H9 (cell line): ENCODE data around the gene RAET1L. TPM values are rescaled to one million over a fixed set of nuclear protein-coding genes. Genes with fewer than 3 reads are reported as not detected.
"Not testable (repeated sequence)": the region's sequence is repeated elsewhere in the genome, so short reads cannot be mapped to it uniquely, and the experiment has no call there.

Source experiments
- DNase-seq: peaks from one replicate; pipeline ENCODE4 v3.0.0-alpha.2; 2017
- H2AFZ ChIP-seq: one replicate; pipeline ENCODE4 v1.6.1; 2013; ENCODE audit warnings: mild to moderate bottlenecking, low read length, control low read depth, moderate library complexity
- H2AK5ac ChIP-seq: 2 replicates; pipeline ENCODE4 v1.6.1; 2013; ENCODE audit warnings: low read length, control low read depth, mixed read lengths; ENCODE audit not compliant: insufficient read length
- H2BK120ac ChIP-seq: one replicate; pipeline ENCODE4 v1.6.1; 2013; ENCODE audit warnings: low read depth, mild to moderate bottlenecking, low read length, control low read depth, inconsistent platforms; ENCODE audit not compliant: poor library complexity, severe bottlenecking
- H2BK12ac ChIP-seq: 2 replicates; pipeline ENCODE4 v1.6.1; 2013; ENCODE audit warnings: low read length, control low read depth, mixed read lengths, low read depth; ENCODE audit not compliant: insufficient read length
- H2BK15ac ChIP-seq: 2 replicates; pipeline ENCODE4 v1.6.1; 2013; ENCODE audit warnings: low read depth, low read length, control low read depth
- H2BK20ac ChIP-seq: one replicate; pipeline ENCODE4 v1.6.1; 2013; ENCODE audit warnings: low read depth, mild to moderate bottlenecking, low read length, control low read depth, inconsistent platforms; ENCODE audit not compliant: poor library complexity, severe bottlenecking
- H2BK5ac ChIP-seq: 2 replicates; pipeline ENCODE4 v1.6.1; 2013; ENCODE audit warnings: low read length, control low read depth, mixed read lengths; ENCODE audit not compliant: insufficient read length
- H3K14ac ChIP-seq: 2 replicates; pipeline ENCODE4 v1.6.1; 2013; ENCODE audit warnings: low read length, control low read depth; ENCODE audit not compliant: insufficient read depth
- H3K18ac ChIP-seq: 2 replicates; pipeline ENCODE4 v1.6.1; 2013; ENCODE audit warnings: low read depth, mild to moderate bottlenecking, mixed read lengths, low read length, control low read depth; ENCODE audit not compliant: insufficient read length
- H3K23ac ChIP-seq: 2 replicates; pipeline ENCODE4 v1.6.1; 2013; ENCODE audit warnings: low read length, control low read depth, mixed read lengths, low read depth; ENCODE audit not compliant: insufficient read length
- H3K23me2 ChIP-seq: 2 replicates; pipeline ENCODE4 v1.6.1; 2013; ENCODE audit warnings: low read depth, mild to moderate bottlenecking, mixed read lengths, low read length, control low read depth; ENCODE audit not compliant: insufficient read length, poor library complexity, severe bottlenecking
- H3K27ac ChIP-seq: 2 replicates; pipeline ENCODE4 v1.5.1; 2013; ENCODE audit warnings: low read length, control low read depth, mixed read lengths, low read depth; ENCODE audit not compliant: insufficient read length
- H3K27me3 ChIP-seq: 2 replicates; pipeline ENCODE4 v1.6.1; 2013; ENCODE audit warnings: low read length, control low read depth, inconsistent platforms; ENCODE audit not compliant: insufficient read depth
- H3K4ac ChIP-seq: 2 replicates; pipeline ENCODE4 v1.6.1; 2013; ENCODE audit warnings: low read depth, mild to moderate bottlenecking, control low read depth, inconsistent platforms, low read length, moderate library complexity
- H3K4me1 ChIP-seq: 2 replicates; pipeline ENCODE4 v1.6.1; 2013; ENCODE audit warnings: low read length, control low read depth, inconsistent platforms; ENCODE audit not compliant: insufficient read depth
- H3K4me2 ChIP-seq: 2 replicates; pipeline ENCODE4 v1.6.1; 2013; ENCODE audit warnings: low read length, control low read depth, mixed read lengths; ENCODE audit not compliant: insufficient read length, insufficient read depth
- H3K56ac ChIP-seq: 2 replicates; pipeline ENCODE4 v1.6.1; 2013; ENCODE audit warnings: low read depth, mild to moderate bottlenecking, mixed read lengths, low read length, control low read depth; ENCODE audit not compliant: insufficient read length
- H3K79me1 ChIP-seq: 2 replicates; pipeline ENCODE4 v1.6.1; 2013; ENCODE audit warnings: low read depth, mild to moderate bottlenecking, moderate library complexity, low read length, control low read depth, inconsistent platforms; ENCODE audit not compliant: insufficient read depth, poor library complexity, severe bottlenecking
- H3K79me2 ChIP-seq: 2 replicates; pipeline ENCODE4 v1.6.1; 2013; ENCODE audit warnings: low read length, control low read depth, inconsistent platforms; ENCODE audit not compliant: insufficient read depth
- H3K9ac ChIP-seq: 2 replicates; pipeline ENCODE4 v1.6.1; 2013; ENCODE audit warnings: low read length, control low read depth, mixed read lengths; ENCODE audit not compliant: insufficient read length; ENCODE audit errors: extremely low read depth
- H3K9me3 ChIP-seq: one replicate; pipeline ENCODE4 v1.6.1; 2013; ENCODE audit warnings: low read depth, low read length, inconsistent platforms; ENCODE audit not compliant: control insufficient read depth
- H3T11ph ChIP-seq: one replicate; pipeline ENCODE4 v1.6.1; 2013; ENCODE audit warnings: mild to moderate bottlenecking, low read length, control low read depth, inconsistent platforms
- H4K20me1 ChIP-seq: one replicate; pipeline ENCODE4 v1.6.1; 2013; ENCODE audit not compliant: control insufficient read depth, insufficient read length, insufficient read depth
- H4K5ac ChIP-seq: 2 replicates; pipeline ENCODE4 v1.6.1; 2013; ENCODE audit warnings: low read depth, mild to moderate bottlenecking, mixed read lengths, low read length, control low read depth; ENCODE audit not compliant: insufficient read length
- H4K8ac ChIP-seq: replicated peaks from 2 replicates; pipeline ENCODE4 v1.6.1; 2013; ENCODE audit warnings: low read length, control low read depth, mixed read lengths, low read depth; ENCODE audit not compliant: insufficient read length
- H4K91ac ChIP-seq: 2 replicates; pipeline ENCODE4 v1.6.1; 2013; ENCODE audit warnings: low read depth, mild to moderate bottlenecking, moderate library complexity, mixed read lengths, low read length, control low read depth; ENCODE audit not compliant: insufficient read length
- H3K27ac Mint-ChIP-seq, 3 experiments: 2 replicates in 2 of 3; 3 replicates in 1 of 3; pipeline ENCODE4 v1.8.0; 2020 to 2021; ENCODE audit warnings: mixed read lengths in 3 of 3, mild to moderate bottlenecking in 1 of 3, moderate library complexity in 1 of 3
- H3K27me3 Mint-ChIP-seq: 2 replicates; pipeline ENCODE4 v1.8.0; 2021; ENCODE audit warnings: low read depth, mild to moderate bottlenecking, moderate library complexity, mixed read lengths
- H3K36me3 Mint-ChIP-seq, 3 experiments: 2 replicates in 2 of 3; 3 replicates in 1 of 3; pipeline ENCODE4 v1.8.0; 2020 to 2021; ENCODE audit warnings: low read depth in 3 of 3, mixed read lengths in 3 of 3; ENCODE audit not compliant: insufficient read depth in 1 of 3
- H3K4me1 Mint-ChIP-seq, 2 experiments: 2 replicates each; pipeline ENCODE4 v1.8.0; 2020; ENCODE audit warnings: mixed read lengths in 2 of 2
- H3K4me3 Mint-ChIP-seq, 2 experiments: 2 replicates in 1 of 2; 3 replicates in 1 of 2; pipeline ENCODE4 v1.8.0; 2020 to 2021; ENCODE audit warnings: mild to moderate bottlenecking in 2 of 2, mixed read lengths in 2 of 2, moderate library complexity in 1 of 2
- H3K9me3 Mint-ChIP-seq, 2 experiments: 2 replicates in 1 of 2; 3 replicates in 1 of 2; pipeline ENCODE4 v1.8.0; 2020; ENCODE audit warnings: mild to moderate bottlenecking in 2 of 2, mixed read lengths in 2 of 2, moderate library complexity in 1 of 2
- CTCF ChIP-seq: fragments of 200-600 bp; sonication (generic); conservative IDR thresholded peaks from 3 replicates; pipeline ENCODE4 v1.8.0; 2021; ENCODE audit warnings: antibody characterized with exemption, mild to moderate bottlenecking
- WGBS: extraction: QIAGEN DNeasy Blood & Tissue Kit; methylation state at CpG from one replicate; pipeline ENCODE4 v1.1.7; 2013; ENCODE audit warnings: missing lambda C conversion rate, low lambda C conversion rate, mixed read lengths; ENCODE audit not compliant: insufficient read length; ENCODE audit errors: extremely low coverage; 5-methylcytosine and 5-hydroxymethylcytosine counted together
- total RNA-seq: library from RNA; stranded (reverse); gene quantifications from 2 replicates; pipeline ENCODE4 v1.2.1, GENCODE V29; 2021

RAET1L gene
- total RNA-seq, 1 experiment from 2014 or later = not detected

- Mint-ChIP-seq H3K4me3 (no peak overlapping the region), H3K27ac (no peak overlapping the region), H3K27me3 (peaks cover 28% of the 10 kb centered on the region), H3K9me3 (no peaks in the 10 kb centered on the region; a peak in 1 of 5 replicates), H3K36me3 (peaks cover 0 to 12% (median 9%) of the 10 kb centered on the region in 3 experiments; a peak in 3 of 7 replicates), H3K4me1 (peaks cover 3% of the 10 kb centered on the region in 2 experiments)
- no peak overlapping the region for H4K91ac ChIP-seq
- DNase-seq = no peak
- H3K79me1 ChIP-seq = no peaks in the 10 kb centered on the region
- H3K79me2 ChIP-seq = no peaks in the 10 kb centered on the region
- no peak overlapping the region for H3K18ac ChIP-seq
- no CpG with 5 or more reads among the region's 6 CpGs for WGBS
- H3K23me2 ChIP-seq = peaks cover 2% of the 10 kb centered on the region
- no peak overlapping the region for H2BK12ac ChIP-seq
- no peak overlapping the region for H2AK5ac ChIP-seq
- no peak overlapping the region for H4K8ac ChIP-seq
- H3K9me3 ChIP-seq = no peaks in the 10 kb centered on the region
- H2BK5ac ChIP-seq = no peak overlapping the region
- no peaks in the 10 kb centered on the region for H4K20me1 ChIP-seq
- H2BK15ac ChIP-seq = no peak overlapping the region
- no peak overlapping the region for H3K9ac ChIP-seq
- H3K14ac ChIP-seq = no peak overlapping the region
- no peak overlapping the region for H3T11ph ChIP-seq
- no peaks in the 10 kb centered on the region; the same call in 1 of the 2 replicates for H3K4me1 ChIP-seq
- H3K27ac ChIP-seq = no peak overlapping the region
- no peak overlapping the region for H4K5ac ChIP-seq
- H3K4ac ChIP-seq = no peak overlapping the region
- H2AFZ ChIP-seq = no peak overlapping the region
- H2BK120ac ChIP-seq = no peak overlapping the region
- no peak for TF ChIP-seq CTCF
- no peak overlapping the region for H3K56ac ChIP-seq
- H2BK20ac ChIP-seq = no peak overlapping the region
- H3K4me2 ChIP-seq = no peak overlapping the region
- H3K23ac ChIP-seq = no peak overlapping the region
- no peaks in the 10 kb centered on the region; the same call in none of the 2 replicates for H3K27me3 ChIP-seq
Measured at GRCh38 chr6:150063640-150064039, 38.3 kb upstream of the RAET1L start.

- H3K79me2 ChIP-seq, H3K4me1 Mint-ChIP-seq, H3K4ac ChIP-seq, H3K36me3 Mint-ChIP-seq, H3K27ac ChIP-seq, H3K9me3 Mint-ChIP-seq, H3K27ac Mint-ChIP-seq, H4K20me1 ChIP-seq, H4K91ac ChIP-seq, H3K4me2 ChIP-seq, H3K14ac ChIP-seq, H3K56ac ChIP-seq, H3K4me3 Mint-ChIP-seq, DNase-seq, H2BK15ac ChIP-seq, H3K9me3 ChIP-seq, H4K5ac ChIP-seq, H2AK5ac ChIP-seq, H2BK12ac ChIP-seq, H2BK5ac ChIP-seq, H3K18ac ChIP-seq, H3K4me1 ChIP-seq, H3K27me3 ChIP-seq, H4K8ac ChIP-seq, H2AFZ ChIP-seq, H3T11ph ChIP-seq, H3K9ac ChIP-seq, H2BK20ac ChIP-seq, H3K23ac ChIP-seq, H3K23me2 ChIP-seq, H2BK120ac ChIP-seq, H3K79me1 ChIP-seq: not testable (repeated sequence)
- H3K27me3 Mint-ChIP-seq = peaks cover 19% of the 10 kb centered on the region
- WGBS = no CpG with 5 or more reads among the region's 7 CpGs
Measured at GRCh38 chr6:150059973-150060372, 34.6 kb upstream of the RAET1L start.
